ENCODE results near the gene PDE11A.
A peak's percentile ranks its signal among the peaks of the same experiment; 100 is the strongest.
"Not testable (repeated sequence)": the region's sequence is repeated elsewhere in the genome, so short reads cannot be mapped to it uniquely, and the experiment has no call there.

PDE11A gene

GRCh38 chr2:177797808-177798207, 274.8 kb downstream of the PDE11A start:
- no peak overlapping the region for H3K4me3 Mint-ChIP-seq
- peaks cover 15% of the 10 kb centered on the region for H3K27me3 Mint-ChIP-seq
- DNase-seq = no peak
- no peak overlapping the region for H3K27ac Mint-ChIP-seq
- H3K9me3 Mint-ChIP-seq = no peaks in the 10 kb centered on the region
- no peaks in the 10 kb centered on the region for H3K36me3 Mint-ChIP-seq (ENCODE audit: low read depth)
- ATAC-seq = no peak
- H3K4me1 Mint-ChIP-seq = no peaks in the 10 kb centered on the region

DNA sequence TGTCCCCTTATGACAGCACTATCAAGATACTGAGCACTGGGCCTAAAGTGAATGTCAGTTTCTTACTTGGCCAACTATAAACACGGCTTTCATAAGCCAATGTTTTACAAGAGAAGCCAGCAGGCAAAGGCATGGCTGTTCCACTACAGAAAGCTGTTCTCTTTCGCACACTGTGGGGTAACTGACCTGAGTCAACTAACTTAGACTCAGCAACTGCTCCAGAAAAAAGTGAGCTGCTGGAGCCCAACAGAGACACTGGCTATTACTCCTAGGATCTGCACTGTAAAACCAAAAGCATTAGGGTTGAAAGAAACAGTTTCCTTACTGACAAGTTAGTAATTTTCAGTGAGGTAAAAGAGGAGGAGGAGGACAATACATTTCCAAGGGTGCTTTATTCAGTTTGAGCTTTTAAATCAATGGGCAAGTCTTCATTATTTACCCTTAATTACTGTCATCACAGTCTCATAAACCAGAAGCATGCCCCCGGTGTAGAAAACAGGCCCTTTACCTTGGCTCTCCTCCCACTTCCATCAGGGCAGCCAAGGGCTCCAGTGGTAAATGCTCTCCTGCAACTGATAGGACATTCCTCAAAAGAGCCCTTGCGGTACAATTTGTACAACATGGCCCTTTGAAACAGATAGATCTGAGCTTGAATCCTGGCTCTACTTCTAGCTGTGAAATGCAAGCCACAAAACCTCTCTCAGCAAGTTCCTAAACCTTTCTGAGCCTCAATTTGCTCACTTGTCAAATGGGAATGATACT, 275.7 kb downstream of the PDE11A start:
- H3K9me3 Mint-ChIP-seq = no peaks in the 10 kb centered on the region
- no peaks in the 10 kb centered on the region for H3K36me3 Mint-ChIP-seq (ENCODE audit: low read depth)
- peaks cover 14% of the 10 kb centered on the region for H3K27me3 Mint-ChIP-seq
- DNase-seq (no peak), ATAC-seq (no peak)
- H3K4me1 Mint-ChIP-seq = no peaks in the 10 kb centered on the region
- no peak overlapping the region for H3K4me3 Mint-ChIP-seq
- no peak overlapping the region for H3K27ac Mint-ChIP-seq

DNA sequence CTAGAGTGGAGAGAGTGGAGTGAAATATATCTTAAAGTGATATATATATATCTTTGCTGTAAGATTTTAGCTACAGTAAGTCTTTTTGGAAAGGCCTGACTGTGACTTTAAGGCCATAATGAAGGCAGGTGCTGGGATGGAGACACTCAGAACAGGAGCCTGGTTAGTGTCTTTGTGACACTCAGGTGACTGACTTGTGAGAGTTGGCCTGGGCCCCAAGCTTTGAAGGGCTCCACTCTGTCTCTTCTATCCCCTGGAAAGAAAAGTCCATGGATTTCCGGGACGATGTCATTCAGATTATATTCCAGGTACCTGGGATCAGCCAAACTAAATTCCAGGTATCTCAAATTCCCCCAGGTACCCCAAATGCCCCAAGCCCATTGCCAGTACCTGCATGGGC, 276.6 kb downstream of the PDE11A start:
- Mint-ChIP-seq H3K9me3 (no peaks in the 10 kb centered on the region), H3K36me3 (ENCODE audit: low read depth) (no peaks in the 10 kb centered on the region), H3K27me3 (peaks cover 11% of the 10 kb centered on the region), H3K4me1 (no peaks in the 10 kb centered on the region), H3K4me3 (no peak overlapping the region), H3K27ac (no peak overlapping the region)
- ATAC-seq (no peak), DNase-seq (no peak)

DNA sequence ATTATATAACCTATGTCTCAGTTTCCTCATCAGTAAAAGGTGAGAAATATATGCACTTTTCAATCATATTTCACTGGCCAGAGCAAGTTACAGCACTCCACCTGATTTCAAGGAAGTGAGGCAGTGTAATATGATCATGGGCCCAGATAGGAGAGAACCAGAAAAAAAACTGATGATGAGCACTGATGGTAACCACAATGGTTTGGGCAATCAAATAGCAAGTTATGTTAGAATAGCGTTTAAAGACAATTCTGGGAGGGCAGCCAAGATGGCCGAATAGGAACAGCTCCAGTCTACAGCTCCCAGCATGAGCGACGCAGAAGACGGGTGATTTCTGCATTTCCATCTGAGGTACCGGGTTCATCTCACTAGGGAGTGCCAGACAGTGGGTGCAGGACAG, 287.4 kb downstream of the PDE11A start:
- not testable (repeated sequence) for H3K27ac Mint-ChIP-seq, DNase-seq
- H3K4me1 Mint-ChIP-seq = peaks cover 37% of the 10 kb centered on the region

GRCh38 chr2:177784745-177785067, 287.9 kb downstream of the PDE11A start:
- Mint-ChIP-seq H3K27me3 (peaks cover 2% of the 10 kb centered on the region), H3K4me3 (peak overlapping the region; percentile 23), H3K36me3 (ENCODE audit: low read depth) (no peaks in the 10 kb centered on the region), H3K27ac (peak overlapping the region; percentile 62), H3K9me3 (peaks cover 4% of the 10 kb centered on the region), H3K4me1 (peaks cover 37% of the 10 kb centered on the region)
- DNase-seq = no peak
- ATAC-seq = peak; percentile 20

More for the DNA sequence above, 287.4 kb downstream of the PDE11A start:
- not testable (repeated sequence) for H3K4me3 Mint-ChIP-seq; H3K9me3 Mint-ChIP-seq; ATAC-seq; H3K27me3 Mint-ChIP-seq; H3K36me3 Mint-ChIP-seq (ENCODE audit: low read depth)

DNA sequence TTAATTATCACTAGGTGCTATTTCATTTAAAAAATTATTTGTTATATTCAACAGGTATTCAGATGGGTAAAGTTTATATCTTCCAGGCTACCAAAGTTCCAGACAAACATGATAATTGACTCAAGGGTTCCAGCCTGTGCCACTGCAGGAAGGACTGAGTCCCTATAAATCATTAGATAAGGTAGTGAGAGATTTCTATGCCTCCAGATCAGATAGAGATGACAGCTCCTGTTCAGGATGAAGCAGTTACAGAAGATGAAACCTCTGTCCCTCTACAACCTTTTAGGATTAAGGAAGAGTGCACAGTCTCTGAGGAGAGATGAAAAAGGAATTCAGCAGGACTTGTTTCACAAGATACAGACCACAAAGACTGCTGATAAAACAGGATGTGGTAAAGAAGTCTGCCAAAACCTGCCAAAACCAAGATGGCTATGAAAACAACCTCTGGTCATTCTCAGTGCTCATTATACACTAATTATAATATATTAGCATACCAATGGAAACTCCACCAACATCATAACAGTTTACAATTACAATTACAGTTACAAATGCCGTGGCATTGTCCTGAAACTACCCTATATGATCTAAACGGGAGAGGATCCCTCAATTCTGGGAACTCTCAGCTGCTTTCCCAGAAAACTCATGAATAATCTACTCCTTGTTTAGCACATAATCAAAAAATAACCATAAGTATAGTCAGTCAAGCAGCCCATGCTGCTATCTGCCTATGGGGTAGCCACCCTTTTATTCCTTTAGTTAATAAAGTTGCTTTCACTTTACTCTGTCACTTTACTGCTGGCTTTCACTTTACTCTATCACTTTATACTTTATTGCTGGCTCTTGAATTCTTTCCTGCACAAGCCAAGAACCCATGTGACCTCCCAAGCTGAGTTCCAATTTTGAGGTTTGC, 288.5 kb downstream of the PDE11A start:
- peak overlapping the region; percentile 62 for H3K27ac Mint-ChIP-seq
- peaks cover 2% of the 10 kb centered on the region for H3K27me3 Mint-ChIP-seq
- ATAC-seq (peak; percentile 65), DNase-seq (no peak)
- no peaks in the 10 kb centered on the region for H3K36me3 Mint-ChIP-seq (ENCODE audit: low read depth)
- peak overlapping the region; percentile 23 for H3K4me3 Mint-ChIP-seq
- H3K4me1 Mint-ChIP-seq = peaks cover 37% of the 10 kb centered on the region
- peaks cover 4% of the 10 kb centered on the region for H3K9me3 Mint-ChIP-seq

GRCh38 chr2:177783091-177783490, 289.5 kb downstream of the PDE11A start:
- H3K36me3 Mint-ChIP-seq (ENCODE audit: low read depth) = no peaks in the 10 kb centered on the region
- peaks cover 37% of the 10 kb centered on the region for H3K4me1 Mint-ChIP-seq
- ATAC-seq (no peak), DNase-seq (no peak)
- H3K4me3 Mint-ChIP-seq = no peak overlapping the region
- H3K9me3 Mint-ChIP-seq = peaks cover 4% of the 10 kb centered on the region
- H3K27ac Mint-ChIP-seq = no peak overlapping the region
- H3K27me3 Mint-ChIP-seq = peaks cover 2% of the 10 kb centered on the region

DNA sequence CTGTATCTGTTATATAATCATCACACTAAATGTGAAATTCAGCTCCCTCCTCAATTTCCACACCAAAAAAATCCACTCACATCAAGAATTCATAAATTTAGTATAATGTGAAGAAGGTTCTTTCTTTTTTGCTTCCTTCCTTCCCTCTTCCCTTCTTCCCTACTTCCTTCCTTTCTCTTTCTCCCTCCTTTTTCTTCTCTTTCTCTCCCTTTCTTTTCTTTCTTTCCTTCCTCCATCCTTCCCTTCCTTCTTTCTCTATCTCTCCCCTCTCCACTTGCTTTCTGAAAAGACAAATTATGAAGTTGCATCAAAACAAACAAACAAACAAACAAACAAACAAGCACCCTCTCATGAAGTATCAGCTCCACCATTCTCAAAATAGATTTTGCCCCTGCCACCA, 290.0 kb downstream of the PDE11A start:
- H3K4me3 Mint-ChIP-seq = no peak overlapping the region
- no peak for ATAC-seq
- H3K36me3 Mint-ChIP-seq (ENCODE audit: low read depth) = no peaks in the 10 kb centered on the region
- no peak overlapping the region for H3K27ac Mint-ChIP-seq
- peaks cover 2% of the 10 kb centered on the region for H3K27me3 Mint-ChIP-seq
- peaks cover 4% of the 10 kb centered on the region for H3K9me3 Mint-ChIP-seq
- no peak for DNase-seq
- H3K4me1 Mint-ChIP-seq = peaks cover 37% of the 10 kb centered on the region

DNA sequence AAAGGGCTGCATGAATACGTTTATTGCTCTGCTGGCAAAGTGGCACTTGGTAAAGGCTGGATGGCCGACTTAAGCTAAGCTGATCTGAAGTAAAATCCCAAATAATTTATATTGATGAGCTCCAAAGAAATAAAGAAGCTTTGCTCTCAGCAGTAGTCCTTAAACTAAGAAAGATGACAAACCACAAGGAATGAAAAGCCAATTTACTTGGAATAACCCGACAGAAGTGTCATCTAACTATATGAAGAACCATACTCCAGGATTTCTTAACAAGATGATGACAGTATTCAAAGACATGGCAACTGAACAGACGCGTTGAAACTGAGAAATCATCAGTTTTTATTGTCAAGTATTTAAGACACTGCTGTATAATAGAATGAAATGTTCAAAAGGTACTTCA, 294.1 kb downstream of the PDE11A start:
- Mint-ChIP-seq H3K9me3 (peaks cover 4% of the 10 kb centered on the region), H3K4me3 (no peak overlapping the region), H3K27me3 (peaks cover 3% of the 10 kb centered on the region), H3K4me1 (peaks cover 19% of the 10 kb centered on the region), H3K27ac (no peak overlapping the region), H3K36me3 (ENCODE audit: low read depth) (no peaks in the 10 kb centered on the region)
- DNase-seq (no peak), ATAC-seq (no peak)

- Mint-ChIP-seq H3K9me3 (no peaks in the 10 kb centered on the region), H3K27me3 (peaks cover 3% of the 10 kb centered on the region), H3K4me1 (no peaks in the 10 kb centered on the region), H3K4me3 (no peak overlapping the region), H3K36me3 (ENCODE audit: low read depth) (no peaks in the 10 kb centered on the region), H3K27ac (no peak overlapping the region)
- ATAC-seq (no peak), DNase-seq (no peak)
Measured at GRCh38 chr2:177772529-177772928, 300.0 kb downstream of the PDE11A start.

GRCh38 chr2:177771191-177771590, 301.4 kb downstream of the PDE11A start:
- Mint-ChIP-seq H3K36me3 (ENCODE audit: low read depth) (no peaks in the 10 kb centered on the region), H3K9me3 (no peaks in the 10 kb centered on the region), H3K27ac (no peak overlapping the region), H3K27me3 (peaks cover 3% of the 10 kb centered on the region), H3K4me1 (no peaks in the 10 kb centered on the region), H3K4me3 (no peak overlapping the region)
- ATAC-seq (no peak), DNase-seq (no peak)

GRCh38 chr2:177767768-177768167, 304.8 kb downstream of the PDE11A start:
- no peak overlapping the region for H3K4me3 Mint-ChIP-seq
- H3K36me3 Mint-ChIP-seq (ENCODE audit: low read depth) = no peaks in the 10 kb centered on the region
- no peaks in the 10 kb centered on the region for H3K9me3 Mint-ChIP-seq
- H3K4me1 Mint-ChIP-seq = no peaks in the 10 kb centered on the region
- no peaks in the 10 kb centered on the region for H3K27me3 Mint-ChIP-seq
- no peak overlapping the region for H3K27ac Mint-ChIP-seq
- ATAC-seq (no peak), DNase-seq (no peak)

GRCh38 chr2:177765698-177766097, 306.9 kb downstream of the PDE11A start:
- Mint-ChIP-seq H3K4me1 (no peaks in the 10 kb centered on the region), H3K27ac (no peak overlapping the region)
- ATAC-seq = no peak

GRCh38 chr2:177763531-177764265, 308.9 kb downstream of the PDE11A start:
- H3K36me3 Mint-ChIP-seq (ENCODE audit: low read depth) = no peaks in the 10 kb centered on the region
- no peak overlapping the region for H3K27ac Mint-ChIP-seq
- H3K9me3 Mint-ChIP-seq = no peaks in the 10 kb centered on the region
- no peak overlapping the region for H3K4me3 Mint-ChIP-seq
- H3K4me1 Mint-ChIP-seq = no peaks in the 10 kb centered on the region
- peaks cover 3% of the 10 kb centered on the region for H3K27me3 Mint-ChIP-seq
- ATAC-seq (peak; percentile 96), DNase-seq (peak; percentile 82)

More at GRCh38 chr2:177765698-177766097, 306.9 kb downstream of the PDE11A start:
- Mint-ChIP-seq H3K9me3 (no peaks in the 10 kb centered on the region), H3K36me3 (ENCODE audit: low read depth) (no peaks in the 10 kb centered on the region), H3K27me3 (no peaks in the 10 kb centered on the region), H3K4me3 (no peak overlapping the region)
- no peak for DNase-seq

All from activated naive CD8-positive, alpha-beta T cell treated with anti-CD3 and anti-CD28 coated beads, Interleukin-2, amount 50 U/mL, for 24 hours (primary cell).